Measurements from ENCODE around the gene CBY1.
A peak's percentile ranks its signal among the peaks of the same experiment; 100 is the strongest.

CBY1 gene

GRCh38 chr22:38700789-38701628 is 44.6 kb downstream of the CBY1 start, which contains the start of gene JOSD1:
TSS of gene JOSD1 (minus strand) at chr22:38700943. CDS start at chr22:38699987, 956 bp downstream.
- DNase-seq (ENCODE audit: low read depth in 2 of 3, low spot score in 2 of 3): peak; percentile 95 to 100 (median 99)

- DNase-seq (ENCODE audit: low read depth in 2 of 3, low spot score in 2 of 3): no peak
These were observed 48.3 kb downstream of the CBY1 start for GRCh38 chr22:38704654-38705234.

GRCh38 chr22:38705235-38706100 is 49.0 kb downstream of the CBY1 start, which contains the start of gene GTPBP1:
TSS of gene GTPBP1 (plus strand) at chr22:38705944. CDS start at chr22:38705956, 12 bp downstream.
- DNase-seq (ENCODE audit: low read depth in 2 of 3, low spot score in 2 of 3): peak; percentile 75 to 89 (median 86)

GRCh38 chr22:38706101-38706900 is 49.9 kb downstream of the CBY1 start:
- DNase-seq (ENCODE audit: low read depth in 2 of 3, low spot score in 2 of 3): peak in 1 of 3 experiments; percentile 16

- no peak for DNase-seq (ENCODE audit: low read depth in 2 of 3, low spot score in 2 of 3)
These were observed 50.4 kb downstream of the CBY1 start for GRCh38 chr22:38706901-38707195.

GRCh38 chr22:38707346-38707745 is 50.9 kb downstream of the CBY1 start:
- no peak for DNase-seq (ENCODE audit: low read depth in 2 of 3, low spot score in 2 of 3)

- DNase-seq (ENCODE audit: low read depth in 2 of 3, low spot score in 2 of 3): no peak
These were observed 51.5 kb downstream of the CBY1 start for GRCh38 chr22:38707984-38708383.

GRCh38 chr22:38709306-38709705 is 52.9 kb downstream of the CBY1 start:
- DNase-seq (ENCODE audit: low read depth in 2 of 3, low spot score in 2 of 3): no peak

GRCh38 chr22:38710351-38710750 is 53.9 kb downstream of the CBY1 start:
- no peak for DNase-seq (ENCODE audit: low read depth in 2 of 3, low spot score in 2 of 3)

GRCh38 chr22:38710866-38711265 is 54.4 kb downstream of the CBY1 start:
- no peak for DNase-seq (ENCODE audit: low read depth in 2 of 3, low spot score in 2 of 3)

GRCh38 chr22:38712486-38713207 is 56.2 kb downstream of the CBY1 start:
- no peak for DNase-seq (ENCODE audit: low read depth in 2 of 3, low spot score in 2 of 3)

GRCh38 chr22:38713921-38714320 is 57.5 kb downstream of the CBY1 start:
- DNase-seq (ENCODE audit: low read depth in 2 of 3, low spot score in 2 of 3): no peak

GRCh38 chr22:38715176-38715764 is 58.8 kb downstream of the CBY1 start:
- no peak for DNase-seq (ENCODE audit: low read depth in 2 of 3, low spot score in 2 of 3)

GRCh38 chr22:38715852-38716251 is 59.4 kb downstream of the CBY1 start:
- no peak for DNase-seq (ENCODE audit: low read depth in 2 of 3, low spot score in 2 of 3)

- no peak for DNase-seq (ENCODE audit: low read depth in 2 of 3, low spot score in 2 of 3)
These were observed 59.8 kb downstream of the CBY1 start for GRCh38 chr22:38716271-38716670.

- DNase-seq (ENCODE audit: low read depth in 2 of 3, low spot score in 2 of 3): no peak
These were observed 60.4 kb downstream of the CBY1 start for GRCh38 chr22:38716826-38717225.

- no peak for DNase-seq (ENCODE audit: low read depth in 2 of 3, low spot score in 2 of 3)
These were observed 60.8 kb downstream of the CBY1 start for GRCh38 chr22:38717244-38717643.

- no peak for DNase-seq (ENCODE audit: low read depth in 2 of 3, low spot score in 2 of 3)
These were observed 62.0 kb downstream of the CBY1 start for GRCh38 chr22:38718414-38718813.

- no peak for DNase-seq (ENCODE audit: low read depth in 2 of 3, low spot score in 2 of 3)
These were observed 62.8 kb downstream of the CBY1 start for GRCh38 chr22:38719196-38719595.

GRCh38 chr22:38720350-38720749 is 63.9 kb downstream of the CBY1 start:
- no peak for DNase-seq (ENCODE audit: low read depth in 2 of 3, low spot score in 2 of 3)
